ENCODE results near the gene SWSAP1.

DNA sequence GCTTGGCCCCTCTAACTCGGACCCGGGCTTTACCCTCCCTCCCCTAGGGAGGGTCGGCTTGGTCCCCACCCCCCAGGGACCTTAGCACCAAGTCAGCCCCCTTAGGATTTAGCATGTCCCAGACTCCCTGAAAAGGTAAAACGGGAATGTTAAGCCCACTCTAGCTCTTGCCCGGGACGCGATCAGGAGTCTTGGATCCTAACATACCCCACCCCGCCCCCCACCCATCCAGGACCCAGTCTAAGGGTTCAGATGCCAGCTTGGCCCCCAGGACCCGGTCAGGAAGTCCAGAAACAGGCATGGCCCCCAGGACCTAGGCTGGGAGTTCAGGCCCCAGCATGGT is 9.2 kb downstream of the SWSAP1 start:
- TF ChIP-seq, protein P1, sequence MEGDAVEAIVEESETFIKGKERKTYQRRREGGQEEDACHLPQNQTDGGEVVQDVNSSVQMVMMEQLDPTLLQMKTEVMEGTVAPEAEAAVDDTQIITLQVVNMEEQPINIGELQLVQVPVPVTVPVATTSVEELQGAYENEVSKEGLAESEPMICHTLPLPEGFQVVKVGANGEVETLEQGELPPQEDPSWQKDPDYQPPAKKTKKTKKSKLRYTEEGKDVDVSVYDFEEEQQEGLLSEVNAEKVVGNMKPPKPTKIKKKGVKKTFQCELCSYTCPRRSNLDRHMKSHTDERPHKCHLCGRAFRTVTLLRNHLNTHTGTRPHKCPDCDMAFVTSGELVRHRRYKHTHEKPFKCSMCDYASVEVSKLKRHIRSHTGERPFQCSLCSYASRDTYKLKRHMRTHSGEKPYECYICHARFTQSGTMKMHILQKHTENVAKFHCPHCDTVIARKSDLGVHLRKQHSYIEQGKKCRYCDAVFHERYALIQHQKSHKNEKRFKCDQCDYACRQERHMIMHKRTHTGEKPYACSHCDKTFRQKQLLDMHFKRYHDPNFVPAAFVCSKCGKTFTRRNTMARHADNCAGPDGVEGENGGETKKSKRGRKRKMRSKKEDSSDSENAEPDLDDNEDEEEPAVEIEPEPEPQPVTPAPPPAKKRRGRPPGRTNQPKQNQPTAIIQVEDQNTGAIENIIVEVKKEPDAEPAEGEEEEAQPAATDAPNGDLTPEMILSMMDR (IDR thresholded peaks at IDR 0.05), result no peak
- no peak for TF ChIP-seq EP300 (IDR thresholded peaks at IDR 0.05)
- no peak for TF ChIP-seq POLR2A (IDR thresholded peaks at IDR 0.05)
- no peak for TF ChIP-seq POLR2AphosphoS5 (IDR thresholded peaks at IDR 0.05)

Measured in stomach (tissue), 4 donors.